Loucy (cell line): ENCODE measurements around the gene RBMS3.

Experiments
- EZH2phosphoT487 ChIP-seq: fragments of 200-600 bp; IDR thresholded peaks from 2 replicates; pipeline ENCODE4 v1.6.1; 2018; ENCODE audit warnings: antibody characterized with exemption, mild to moderate bottlenecking, moderate library complexity, borderline replicate concordance
- TF ChIP-seq, protein P1 (sequence below): fragments of 200-600 bp; sonication (generic); conservative IDR thresholded peaks from 2 replicates; pipeline ENCODE4 v1.5.1; 2014; ENCODE audit warnings: mild to moderate bottlenecking, antibody characterized with exemption, low read length

DNA sequence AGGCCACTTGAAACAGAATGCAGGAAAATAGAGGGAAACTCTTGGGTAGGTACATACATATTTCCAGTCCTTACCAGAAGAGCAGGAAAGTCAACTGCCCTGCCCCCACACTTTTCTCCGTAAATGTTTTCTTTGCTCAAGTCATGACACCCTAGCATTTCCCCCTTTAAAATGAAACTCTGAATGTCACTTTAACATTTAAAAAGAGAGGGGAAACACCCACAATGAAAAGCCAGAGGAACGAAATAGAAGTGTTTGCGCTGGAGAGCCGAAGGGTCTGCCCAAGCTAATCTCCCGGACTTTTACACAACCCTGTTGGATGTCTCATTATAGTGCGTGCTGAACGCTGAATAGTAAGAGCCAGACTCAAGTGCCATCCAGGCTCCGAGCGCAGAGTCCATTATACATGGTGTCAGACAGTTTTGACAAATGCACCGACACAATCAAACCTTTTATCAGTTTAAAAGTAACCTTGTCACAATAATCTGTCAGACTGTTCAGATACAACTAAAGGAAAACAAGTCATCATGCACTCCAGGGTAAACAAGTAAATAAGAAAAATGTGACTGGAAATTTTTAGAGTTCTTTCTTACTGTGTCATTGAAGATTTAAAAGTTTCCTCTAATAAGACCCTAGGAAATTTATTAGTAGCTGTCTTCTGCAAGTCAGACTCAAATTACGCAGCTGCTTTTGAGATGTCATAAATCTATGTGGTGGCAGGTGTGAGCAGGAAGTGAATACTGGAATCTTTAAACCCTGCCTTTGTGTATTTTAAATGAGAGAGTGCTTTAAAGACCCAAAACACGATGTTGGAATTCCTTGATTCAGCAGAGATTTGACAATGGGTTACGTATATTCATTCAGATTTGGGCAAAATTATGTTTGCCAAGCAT lies 159.8 kb downstream of the RBMS3 start:
- TF ChIP-seq, protein P1, sequence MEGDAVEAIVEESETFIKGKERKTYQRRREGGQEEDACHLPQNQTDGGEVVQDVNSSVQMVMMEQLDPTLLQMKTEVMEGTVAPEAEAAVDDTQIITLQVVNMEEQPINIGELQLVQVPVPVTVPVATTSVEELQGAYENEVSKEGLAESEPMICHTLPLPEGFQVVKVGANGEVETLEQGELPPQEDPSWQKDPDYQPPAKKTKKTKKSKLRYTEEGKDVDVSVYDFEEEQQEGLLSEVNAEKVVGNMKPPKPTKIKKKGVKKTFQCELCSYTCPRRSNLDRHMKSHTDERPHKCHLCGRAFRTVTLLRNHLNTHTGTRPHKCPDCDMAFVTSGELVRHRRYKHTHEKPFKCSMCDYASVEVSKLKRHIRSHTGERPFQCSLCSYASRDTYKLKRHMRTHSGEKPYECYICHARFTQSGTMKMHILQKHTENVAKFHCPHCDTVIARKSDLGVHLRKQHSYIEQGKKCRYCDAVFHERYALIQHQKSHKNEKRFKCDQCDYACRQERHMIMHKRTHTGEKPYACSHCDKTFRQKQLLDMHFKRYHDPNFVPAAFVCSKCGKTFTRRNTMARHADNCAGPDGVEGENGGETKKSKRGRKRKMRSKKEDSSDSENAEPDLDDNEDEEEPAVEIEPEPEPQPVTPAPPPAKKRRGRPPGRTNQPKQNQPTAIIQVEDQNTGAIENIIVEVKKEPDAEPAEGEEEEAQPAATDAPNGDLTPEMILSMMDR = no peak
- TF ChIP-seq EZH2phosphoT487 = no peak
